ENCODE measurements around the gene LRRC73.

Gene LRRC73

DNA sequence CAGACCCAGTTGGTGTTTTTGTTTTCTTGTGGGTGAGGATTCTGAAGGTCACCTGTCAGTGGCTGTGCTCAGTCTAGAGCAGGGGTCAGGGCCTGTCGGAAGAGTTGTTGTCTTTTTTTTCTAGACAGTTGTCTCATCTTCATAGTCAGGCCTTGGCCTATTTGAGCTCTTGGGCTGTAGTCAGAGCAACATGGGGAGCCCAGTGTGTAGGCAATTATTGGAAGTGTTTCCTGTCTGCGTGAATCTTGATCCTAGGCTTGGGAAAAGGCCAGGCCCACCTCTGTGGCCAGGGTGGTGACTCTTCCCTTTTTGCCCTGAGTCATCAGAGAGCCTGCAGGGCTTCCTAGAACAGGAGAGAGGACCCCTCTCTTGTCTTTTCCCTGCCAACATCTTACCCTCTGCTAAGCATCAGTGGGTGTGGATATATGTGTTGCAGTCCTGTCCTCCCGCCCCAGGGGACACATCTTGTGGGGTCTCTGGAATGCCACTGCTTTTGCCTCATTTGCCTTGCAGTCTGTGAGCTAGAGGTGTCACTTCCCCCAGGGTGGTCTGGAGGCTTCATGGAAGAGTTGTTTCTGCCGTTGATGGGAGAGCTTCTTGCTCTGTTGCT is 21.4 kb downstream of the LRRC73 start:
- TF ChIP-seq, protein P1, sequence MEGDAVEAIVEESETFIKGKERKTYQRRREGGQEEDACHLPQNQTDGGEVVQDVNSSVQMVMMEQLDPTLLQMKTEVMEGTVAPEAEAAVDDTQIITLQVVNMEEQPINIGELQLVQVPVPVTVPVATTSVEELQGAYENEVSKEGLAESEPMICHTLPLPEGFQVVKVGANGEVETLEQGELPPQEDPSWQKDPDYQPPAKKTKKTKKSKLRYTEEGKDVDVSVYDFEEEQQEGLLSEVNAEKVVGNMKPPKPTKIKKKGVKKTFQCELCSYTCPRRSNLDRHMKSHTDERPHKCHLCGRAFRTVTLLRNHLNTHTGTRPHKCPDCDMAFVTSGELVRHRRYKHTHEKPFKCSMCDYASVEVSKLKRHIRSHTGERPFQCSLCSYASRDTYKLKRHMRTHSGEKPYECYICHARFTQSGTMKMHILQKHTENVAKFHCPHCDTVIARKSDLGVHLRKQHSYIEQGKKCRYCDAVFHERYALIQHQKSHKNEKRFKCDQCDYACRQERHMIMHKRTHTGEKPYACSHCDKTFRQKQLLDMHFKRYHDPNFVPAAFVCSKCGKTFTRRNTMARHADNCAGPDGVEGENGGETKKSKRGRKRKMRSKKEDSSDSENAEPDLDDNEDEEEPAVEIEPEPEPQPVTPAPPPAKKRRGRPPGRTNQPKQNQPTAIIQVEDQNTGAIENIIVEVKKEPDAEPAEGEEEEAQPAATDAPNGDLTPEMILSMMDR (IDR thresholded peaks at IDR 0.05; ENCODE audit: borderline replicate concordance, control extremely low read depth, extremely low read depth, insufficient read depth, missing control alignments): no peak
- no peak for DNase-seq (ENCODE audit: low spot score)
- in situ Hi-C loops (cut with MboI; ENCODE audit: low sequenced_read_pairs, unreplicated experiment): loop anchor here (25.0 kb wide), 1 partner anchor 226 kb away; no protein-coding TSS in a partner anchor

DNA sequence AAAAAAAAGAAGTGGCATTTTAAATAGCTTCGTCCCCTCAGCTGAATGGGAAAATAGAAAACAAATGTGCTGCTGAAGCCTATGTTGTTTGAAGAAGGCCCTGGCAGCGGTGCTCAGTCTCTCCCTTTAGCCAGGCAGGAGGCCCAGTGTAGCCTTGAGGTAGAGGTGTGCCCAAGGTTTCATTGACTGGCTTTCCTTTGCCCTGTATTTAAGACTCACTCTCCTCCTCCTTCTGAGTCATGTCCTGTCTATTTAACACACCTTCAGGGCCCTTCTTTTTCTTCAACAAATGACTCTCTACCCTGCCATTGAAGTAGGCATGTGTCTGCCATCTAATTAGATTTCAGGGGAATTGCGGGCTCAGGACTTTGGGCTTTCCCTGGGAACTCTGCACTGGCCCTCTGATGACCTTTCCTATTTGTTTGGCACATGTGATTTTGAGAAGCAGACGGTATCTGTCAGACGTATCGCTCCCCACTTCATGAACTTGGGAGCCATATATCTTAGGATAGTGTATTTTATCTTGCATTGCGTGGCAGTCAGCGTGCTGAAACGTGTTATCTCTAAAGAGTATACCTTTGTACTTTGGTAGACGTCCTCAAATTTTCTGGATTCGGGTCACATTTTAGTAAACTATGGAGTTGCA is 28.4 kb downstream of the LRRC73 start:
- in situ Hi-C loops (cut with MboI; ENCODE audit: low sequenced_read_pairs, unreplicated experiment): loop anchor here (25.0 kb wide), 1 partner anchor 219 kb away; no protein-coding TSS in a partner anchor
- TF ChIP-seq, protein P1 (IDR thresholded peaks at IDR 0.05; ENCODE audit: borderline replicate concordance, control extremely low read depth, extremely low read depth, insufficient read depth, missing control alignments): no peak
- DNase-seq (ENCODE audit: low spot score): no peak

DNA sequence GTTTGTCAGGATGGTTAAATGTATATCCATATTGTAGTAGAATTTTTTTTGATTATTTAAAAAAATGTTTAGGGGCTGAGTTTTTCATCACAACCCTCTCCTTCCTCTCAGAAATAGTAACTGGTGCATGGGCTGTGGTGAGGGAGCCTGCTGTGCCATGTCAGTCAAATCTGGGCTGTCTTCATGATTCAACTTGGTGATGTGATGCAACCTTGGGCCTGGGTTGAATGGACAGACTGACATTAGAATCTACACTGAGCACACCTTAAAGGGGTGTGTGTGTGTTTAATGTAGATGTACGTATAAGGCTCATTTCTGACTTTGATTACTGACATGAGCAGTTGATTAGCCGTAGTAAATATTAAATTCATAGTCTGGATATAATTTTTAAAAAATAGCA is 29.1 kb downstream of the LRRC73 start:
- TF ChIP-seq, protein P1 (IDR thresholded peaks at IDR 0.05; ENCODE audit: borderline replicate concordance, control extremely low read depth, extremely low read depth, insufficient read depth, missing control alignments): no peak
- DNase-seq (ENCODE audit: low spot score): no peak
- in situ Hi-C loops (cut with MboI; ENCODE audit: low sequenced_read_pairs, unreplicated experiment): loop anchor here (25.0 kb wide), 1 partner anchor 219 kb away; no protein-coding TSS in a partner anchor

DNA sequence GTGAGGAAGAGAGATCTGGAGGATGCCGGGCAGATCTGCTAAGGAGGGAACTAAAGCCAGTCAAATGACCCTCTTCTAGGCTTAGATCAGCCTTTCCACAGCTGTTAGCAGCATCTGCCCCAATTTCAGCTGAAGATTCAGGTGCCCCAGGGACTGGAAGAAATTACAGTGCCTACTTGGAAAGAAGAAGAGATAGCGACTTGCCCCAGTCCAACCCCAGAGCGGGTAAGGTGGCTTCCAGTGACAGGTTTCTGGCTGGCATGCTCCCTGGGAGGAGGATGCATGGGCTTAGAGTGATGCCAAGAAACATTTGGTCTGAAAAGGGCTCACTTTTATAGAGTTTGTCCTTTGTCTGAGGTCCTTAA is 32.2 kb downstream of the LRRC73 start:
- DNase-seq (ENCODE audit: low spot score): no peak

DNA sequence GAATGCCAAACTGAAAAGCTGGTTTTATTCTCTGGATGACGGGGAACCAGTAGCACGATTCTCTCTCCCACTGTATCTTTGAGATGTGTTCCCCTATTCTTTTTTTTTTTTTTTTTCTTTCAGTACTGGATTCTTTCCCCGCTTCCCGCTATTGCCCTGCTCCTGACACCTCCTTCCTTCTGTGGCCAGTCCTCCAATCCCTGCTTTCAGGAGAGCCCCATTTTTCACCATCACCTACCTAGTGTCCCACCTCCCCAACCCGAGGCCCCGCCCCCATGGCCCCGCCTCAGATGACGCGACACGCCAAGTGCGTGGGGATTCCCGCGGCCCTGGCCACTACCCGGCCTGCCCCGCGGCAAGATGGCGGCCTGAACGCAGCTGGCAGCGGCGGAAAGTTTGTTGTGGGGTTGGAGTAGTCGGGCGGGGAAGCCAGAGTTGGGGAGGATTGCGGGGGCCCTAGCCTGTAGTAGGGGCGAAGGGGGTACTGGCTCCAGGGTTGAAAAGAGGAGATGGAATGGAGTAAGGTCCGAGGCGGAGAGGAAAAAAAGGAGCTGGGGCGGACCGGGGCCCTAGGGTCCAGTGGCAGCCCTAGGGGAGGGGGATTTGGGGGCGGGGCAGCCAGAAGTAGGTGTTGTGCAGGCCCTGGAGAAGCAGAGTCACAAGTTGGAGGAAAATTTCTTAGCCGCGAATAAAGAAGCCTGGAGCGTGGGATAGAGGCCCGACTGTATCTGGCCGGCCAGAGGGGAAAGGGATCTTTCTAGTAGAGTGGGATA is 32.7 kb downstream of the LRRC73 start, which contains the start of gene TJAP1:
Gene TJAP1 (plus strand): TSS at position 336 of the 773 bp plus-strand sequence. CDS start 21,432 bp downstream, outside the sequence.
- TF ChIP-seq, protein P1 (IDR thresholded peaks at IDR 0.05; ENCODE audit: borderline replicate concordance, control extremely low read depth, extremely low read depth, insufficient read depth, missing control alignments): no peak
- DNase-seq (ENCODE audit: low spot score): peak; percentile 97
- in situ Hi-C loops (cut with MboI; ENCODE audit: low sequenced_read_pairs, unreplicated experiment): loop anchor here (25.0 kb wide), 1 partner anchor 215 kb away; no protein-coding TSS in a partner anchor

More for the DNA sequence above, 32.2 kb downstream of the LRRC73 start:
- in situ Hi-C loops (cut with MboI; ENCODE audit: low sequenced_read_pairs, unreplicated experiment): loop anchor here (25.0 kb wide), 1 partner anchor 216 kb away; no protein-coding TSS in a partner anchor
- TF ChIP-seq, protein P1 (IDR thresholded peaks at IDR 0.05; ENCODE audit: borderline replicate concordance, control extremely low read depth, extremely low read depth, insufficient read depth, missing control alignments): no peak

DNA sequence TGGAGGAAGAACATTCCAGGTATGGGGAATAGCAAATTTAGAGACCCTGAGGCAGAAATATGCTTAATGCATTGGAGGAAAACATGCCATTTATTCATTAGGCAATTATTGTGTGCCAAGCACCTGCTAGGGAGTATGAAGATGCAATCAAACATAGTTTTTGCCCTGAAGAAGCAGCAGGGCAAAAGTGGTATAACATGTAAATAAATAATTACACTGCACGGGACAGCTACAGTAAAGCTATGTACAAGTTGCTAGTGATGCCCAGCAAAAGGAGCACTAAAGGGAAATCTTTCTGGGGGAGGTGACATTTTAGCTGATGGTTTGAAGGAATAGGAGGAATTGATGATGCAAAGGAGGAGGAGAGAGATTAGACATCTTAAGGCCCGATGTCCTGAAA is 33.4 kb downstream of the LRRC73 start:
- in situ Hi-C loops (cut with MboI; ENCODE audit: low sequenced_read_pairs, unreplicated experiment): loop anchor here (25.0 kb wide), 1 partner anchor 214 kb away; no protein-coding TSS in a partner anchor
- no peak for DNase-seq (ENCODE audit: low spot score)
- TF ChIP-seq, protein P1 (IDR thresholded peaks at IDR 0.05; ENCODE audit: borderline replicate concordance, control extremely low read depth, extremely low read depth, insufficient read depth, missing control alignments): no peak

All from GM13976 (cell line).